Measurements from ENCODE around the gene JOSD1.
A peak's percentile ranks its signal among the peaks of the same experiment; 100 is the strongest.

JOSD1 gene

GRCh38 chr22:38727530-38728451 lies 27.0 kb upstream of the JOSD1 start:
- no peak overlapping the region for H3K4me3 ChIP-seq (ENCODE audit: low read depth, low read length)
- DNase-seq (ENCODE audit: low read depth) = no peak
- TF ChIP-seq, protein P1, sequence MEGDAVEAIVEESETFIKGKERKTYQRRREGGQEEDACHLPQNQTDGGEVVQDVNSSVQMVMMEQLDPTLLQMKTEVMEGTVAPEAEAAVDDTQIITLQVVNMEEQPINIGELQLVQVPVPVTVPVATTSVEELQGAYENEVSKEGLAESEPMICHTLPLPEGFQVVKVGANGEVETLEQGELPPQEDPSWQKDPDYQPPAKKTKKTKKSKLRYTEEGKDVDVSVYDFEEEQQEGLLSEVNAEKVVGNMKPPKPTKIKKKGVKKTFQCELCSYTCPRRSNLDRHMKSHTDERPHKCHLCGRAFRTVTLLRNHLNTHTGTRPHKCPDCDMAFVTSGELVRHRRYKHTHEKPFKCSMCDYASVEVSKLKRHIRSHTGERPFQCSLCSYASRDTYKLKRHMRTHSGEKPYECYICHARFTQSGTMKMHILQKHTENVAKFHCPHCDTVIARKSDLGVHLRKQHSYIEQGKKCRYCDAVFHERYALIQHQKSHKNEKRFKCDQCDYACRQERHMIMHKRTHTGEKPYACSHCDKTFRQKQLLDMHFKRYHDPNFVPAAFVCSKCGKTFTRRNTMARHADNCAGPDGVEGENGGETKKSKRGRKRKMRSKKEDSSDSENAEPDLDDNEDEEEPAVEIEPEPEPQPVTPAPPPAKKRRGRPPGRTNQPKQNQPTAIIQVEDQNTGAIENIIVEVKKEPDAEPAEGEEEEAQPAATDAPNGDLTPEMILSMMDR (IDR thresholded peaks at IDR 0.05; ENCODE audit: low read depth, low read length, missing control alignments) = no peak

GRCh38 chr22:38727123-38727522 lies 26.4 kb upstream of the JOSD1 start:
- TF ChIP-seq, protein P1 (IDR thresholded peaks at IDR 0.05; ENCODE audit: low read depth, low read length, missing control alignments) = no peak
- H3K4me3 ChIP-seq (ENCODE audit: low read depth, low read length) = no peak overlapping the region

DNA sequence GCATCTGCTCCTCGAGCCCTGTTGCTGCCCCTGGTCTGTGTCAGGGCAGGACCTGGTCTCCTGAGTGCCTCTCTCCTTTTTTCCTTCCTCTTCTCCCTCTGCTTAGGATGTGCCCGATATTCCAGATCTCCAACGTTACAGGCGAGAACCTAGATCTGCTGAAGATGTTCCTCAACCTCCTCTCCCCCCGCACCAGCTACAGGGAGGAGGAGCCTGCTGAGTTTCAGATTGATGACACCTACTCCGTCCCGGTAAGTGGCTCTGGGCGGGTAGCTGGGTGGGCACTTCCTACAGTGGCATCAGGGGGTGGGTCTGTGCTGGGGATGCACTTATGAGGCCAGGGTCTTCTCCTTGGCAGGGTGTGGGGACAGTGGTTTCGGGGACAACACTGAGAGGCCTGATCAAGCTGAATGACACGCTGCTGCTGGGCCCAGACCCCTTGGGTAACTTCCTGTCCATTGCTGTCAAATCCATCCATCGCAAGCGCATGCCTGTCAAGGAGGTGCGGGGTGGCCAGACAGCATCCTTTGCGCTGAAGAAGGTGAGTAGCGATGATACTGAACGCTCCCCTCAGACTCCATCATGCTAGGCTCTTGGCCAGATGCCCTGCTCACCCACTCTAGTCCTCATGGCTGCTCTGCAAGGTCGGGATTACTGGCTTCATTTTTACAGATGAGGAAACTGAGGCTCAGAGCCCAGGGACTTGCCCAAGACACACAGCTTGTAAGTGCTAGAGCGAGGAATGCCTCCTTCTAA lies 25.3 kb upstream of the JOSD1 start:
- TF ChIP-seq, protein P1 (IDR thresholded peaks at IDR 0.05; ENCODE audit: low read depth, low read length, missing control alignments) = no peak
- H3K4me3 ChIP-seq (ENCODE audit: low read depth, low read length) = no peak overlapping the region
- DNase-seq (ENCODE audit: low read depth) = no peak

More at GRCh38 chr22:38727123-38727522, 26.4 kb upstream of the JOSD1 start:
- no peak for DNase-seq (ENCODE audit: low read depth)

- no peak overlapping the region for H3K4me3 ChIP-seq (ENCODE audit: low read depth, low read length)
- TF ChIP-seq, protein P1 (IDR thresholded peaks at IDR 0.05; ENCODE audit: low read depth, low read length, missing control alignments) = peak; percentile 41
- DNase-seq (ENCODE audit: low read depth) = no peak
Measured at GRCh38 chr22:38724926-38725571, 24.3 kb upstream of the JOSD1 start.

GRCh38 chr22:38724176-38724575 lies 23.4 kb upstream of the JOSD1 start:
- no peak for DNase-seq (ENCODE audit: low read depth)
- H3K4me3 ChIP-seq (ENCODE audit: low read depth, low read length) = no peak overlapping the region
- TF ChIP-seq, protein P1 (IDR thresholded peaks at IDR 0.05; ENCODE audit: low read depth, low read length, missing control alignments) = no peak

DNA sequence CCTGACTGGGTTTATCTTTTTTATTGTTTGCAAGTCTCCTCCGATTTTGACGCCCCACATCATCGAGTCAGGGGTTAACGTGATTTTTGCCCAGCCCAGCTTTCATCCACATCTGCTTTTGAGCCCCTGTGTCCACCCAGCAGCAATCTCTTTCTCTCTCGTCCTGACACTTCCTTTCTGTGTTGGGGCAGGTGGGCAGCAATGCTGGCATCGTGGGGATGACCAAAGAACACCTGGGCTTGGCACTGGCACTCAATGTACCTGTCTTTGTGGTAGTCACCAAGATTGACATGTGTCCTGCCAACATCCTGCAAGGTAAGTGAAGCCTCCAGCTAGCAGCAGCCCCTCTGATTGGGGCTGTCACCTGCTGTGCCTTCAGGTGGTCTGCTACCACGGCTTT lies 20.8 kb upstream of the JOSD1 start:
- TF ChIP-seq, protein P1 (IDR thresholded peaks at IDR 0.05; ENCODE audit: low read depth, low read length, missing control alignments) = no peak
- no peak overlapping the region for H3K4me3 ChIP-seq (ENCODE audit: low read depth, low read length)
- DNase-seq (ENCODE audit: low read depth) = no peak
